ENCODE measurements around the gene U2AF2.

DNA sequence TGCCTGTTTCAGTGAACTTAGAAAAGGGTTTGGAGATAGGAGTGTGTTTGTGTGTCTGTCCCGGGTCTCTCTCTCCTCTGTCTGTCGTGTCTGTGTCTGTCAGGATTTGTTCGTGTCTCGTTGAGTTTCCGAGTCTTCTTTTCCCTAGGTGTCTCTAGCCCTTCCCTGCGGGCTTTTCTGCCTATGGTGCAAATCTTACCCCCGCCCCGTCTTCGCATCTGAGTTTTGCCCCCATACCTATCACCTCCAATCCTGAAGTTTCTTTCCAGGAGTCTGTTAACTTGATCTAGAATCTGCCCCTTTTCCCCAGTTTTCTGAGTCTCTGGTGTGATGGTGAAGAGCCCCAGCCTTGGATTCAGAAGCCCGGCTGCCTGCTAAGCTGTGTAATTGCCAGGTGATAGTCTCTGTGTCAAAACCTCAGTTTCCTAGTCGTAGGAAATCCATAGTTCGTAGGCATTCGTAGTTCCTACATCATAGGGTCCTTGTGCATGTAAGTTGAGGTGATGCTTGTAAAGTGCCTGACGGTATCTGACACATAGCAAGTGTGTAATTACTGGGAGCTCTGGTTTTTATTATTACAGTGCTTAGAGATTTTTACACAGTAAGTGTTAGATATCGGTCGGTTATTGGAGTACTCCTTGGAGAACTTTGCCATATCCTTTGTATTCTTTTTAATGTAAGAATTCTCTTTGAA, 21.0 kb downstream of the U2AF2 start:
- TF ChIP-seq POLR2A (IDR thresholded peaks at IDR 0.05), result no peak
- TF ChIP-seq, protein P1, sequence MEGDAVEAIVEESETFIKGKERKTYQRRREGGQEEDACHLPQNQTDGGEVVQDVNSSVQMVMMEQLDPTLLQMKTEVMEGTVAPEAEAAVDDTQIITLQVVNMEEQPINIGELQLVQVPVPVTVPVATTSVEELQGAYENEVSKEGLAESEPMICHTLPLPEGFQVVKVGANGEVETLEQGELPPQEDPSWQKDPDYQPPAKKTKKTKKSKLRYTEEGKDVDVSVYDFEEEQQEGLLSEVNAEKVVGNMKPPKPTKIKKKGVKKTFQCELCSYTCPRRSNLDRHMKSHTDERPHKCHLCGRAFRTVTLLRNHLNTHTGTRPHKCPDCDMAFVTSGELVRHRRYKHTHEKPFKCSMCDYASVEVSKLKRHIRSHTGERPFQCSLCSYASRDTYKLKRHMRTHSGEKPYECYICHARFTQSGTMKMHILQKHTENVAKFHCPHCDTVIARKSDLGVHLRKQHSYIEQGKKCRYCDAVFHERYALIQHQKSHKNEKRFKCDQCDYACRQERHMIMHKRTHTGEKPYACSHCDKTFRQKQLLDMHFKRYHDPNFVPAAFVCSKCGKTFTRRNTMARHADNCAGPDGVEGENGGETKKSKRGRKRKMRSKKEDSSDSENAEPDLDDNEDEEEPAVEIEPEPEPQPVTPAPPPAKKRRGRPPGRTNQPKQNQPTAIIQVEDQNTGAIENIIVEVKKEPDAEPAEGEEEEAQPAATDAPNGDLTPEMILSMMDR (IDR thresholded peaks at IDR 0.05), result no peak

Measured in vagina (tissue), 2 donors.